GM19043 (cell line): ENCODE results near the gene MPP1.

Experiments used
- ATAC-seq: cut with Tn5 transposase; IDR thresholded peaks from one replicate; pipeline ENCODE4 v1.9.1; 2021; ENCODE audit warnings: low read depth; ENCODE audit not compliant: unreplicated experiment

Gene MPP1

DNA sequence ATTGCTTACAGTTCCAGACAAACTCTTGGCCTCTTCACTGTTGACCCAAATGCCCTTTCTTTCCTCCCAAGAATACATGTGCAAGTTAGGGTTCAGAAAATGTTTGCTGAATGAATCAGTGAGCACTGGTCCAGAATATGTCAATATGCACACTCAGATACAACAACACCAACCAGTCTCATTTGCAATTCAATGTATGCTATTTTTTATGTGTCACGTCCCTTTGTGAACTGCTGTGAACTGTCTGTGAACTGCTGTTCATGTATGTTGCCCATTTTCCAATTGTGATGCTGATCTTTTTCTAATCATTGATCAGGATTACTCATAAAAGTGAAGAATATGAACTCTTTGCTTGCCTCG is 72.2 kb downstream of the MPP1 start:
- no peak for ATAC-seq

DNA sequence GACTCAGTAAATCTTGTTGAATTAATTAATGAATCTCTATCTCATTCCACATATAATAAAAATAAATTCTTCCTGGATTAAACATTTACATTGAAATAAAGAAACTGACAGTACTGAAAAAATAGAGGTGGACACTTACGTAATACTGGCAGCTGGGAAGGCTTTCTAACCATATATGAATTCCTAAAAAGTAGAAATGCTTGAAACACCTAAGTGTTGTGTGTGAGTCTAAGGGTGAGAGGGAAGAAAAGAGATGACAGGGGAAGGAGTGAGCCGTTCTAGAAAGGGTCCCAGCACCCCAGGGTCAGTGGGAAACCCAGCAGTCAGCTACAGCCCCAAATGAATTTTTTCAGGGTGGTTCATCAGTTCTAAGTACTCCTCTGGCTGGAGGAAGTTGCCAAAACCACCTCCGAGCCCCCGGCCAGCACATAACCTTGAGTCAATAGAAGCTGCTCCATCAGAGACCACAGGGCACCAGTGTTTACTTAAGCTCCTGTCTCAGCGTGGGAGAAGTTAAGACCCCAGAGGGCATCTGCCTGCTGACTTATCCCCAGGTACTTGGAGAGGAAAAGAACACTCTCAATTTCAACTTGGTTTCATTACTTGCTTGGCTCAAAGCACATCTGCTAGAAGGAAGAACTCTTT is 72.7 kb downstream of the MPP1 start:
- ATAC-seq: no peak

DNA sequence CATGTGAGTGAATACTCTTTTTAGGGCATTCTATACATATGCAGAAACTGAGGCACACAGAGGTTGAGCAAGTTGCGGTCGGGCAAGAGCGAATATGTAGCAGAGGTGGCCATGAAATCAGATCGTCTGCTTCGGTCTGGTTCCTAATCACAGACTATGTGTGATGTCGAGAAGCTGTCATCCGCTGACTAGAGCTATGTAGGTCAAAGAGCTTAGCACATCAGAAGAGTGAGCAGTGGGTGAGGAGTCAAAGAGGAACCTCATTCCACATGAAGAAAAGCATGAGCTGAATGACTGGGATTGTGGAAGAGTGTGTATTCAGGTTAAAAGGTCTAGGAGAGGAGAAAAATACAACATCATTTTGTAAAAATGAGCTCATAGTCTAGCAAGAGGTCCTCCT is 73.4 kb downstream of the MPP1 start:
- no peak for ATAC-seq

- ATAC-seq: no peak
Observed at GRCh38 chrX:154731184-154731583, 74.1 kb downstream of the MPP1 start.

GRCh38 chrX:154730253-154730891 is 74.9 kb downstream of the MPP1 start:
- ATAC-seq: no peak

GRCh38 chrX:154729439-154729838 is 75.8 kb downstream of the MPP1 start:
- no peak for ATAC-seq
